CD1c-positive myeloid dendritic cell (primary cell): Measurements from ENCODE around the gene NTN5.
"Not testable (repeated sequence)": the region's sequence is repeated elsewhere in the genome, so short reads cannot be mapped to it uniquely, and the experiment has no call there.

Source experiments
- DNase-seq: peaks from one replicate; pipeline ENCODE4 v3.0.0-alpha.2; 2016; ENCODE audit errors: extremely low spot score

The NTN5 gene, protein sequence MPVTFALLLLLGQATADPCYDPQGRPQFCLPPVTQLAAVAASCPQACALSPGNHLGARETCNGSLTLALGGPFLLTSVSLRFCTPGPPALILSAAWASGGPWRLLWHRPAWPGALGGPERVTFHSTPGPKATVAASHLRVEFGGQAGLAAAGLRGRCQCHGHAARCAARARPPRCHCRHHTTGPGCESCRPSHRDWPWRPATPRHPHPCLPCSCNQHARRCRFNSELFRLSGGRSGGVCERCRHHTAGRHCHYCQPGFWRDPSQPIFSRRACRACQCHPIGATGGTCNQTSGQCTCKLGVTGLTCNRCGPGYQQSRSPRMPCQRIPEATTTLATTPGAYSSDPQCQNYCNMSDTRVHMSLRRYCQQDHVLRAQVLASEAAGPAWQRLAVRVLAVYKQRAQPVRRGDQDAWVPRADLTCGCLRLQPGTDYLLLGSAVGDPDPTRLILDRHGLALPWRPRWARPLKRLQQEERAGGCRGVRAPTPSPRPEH

DNA sequence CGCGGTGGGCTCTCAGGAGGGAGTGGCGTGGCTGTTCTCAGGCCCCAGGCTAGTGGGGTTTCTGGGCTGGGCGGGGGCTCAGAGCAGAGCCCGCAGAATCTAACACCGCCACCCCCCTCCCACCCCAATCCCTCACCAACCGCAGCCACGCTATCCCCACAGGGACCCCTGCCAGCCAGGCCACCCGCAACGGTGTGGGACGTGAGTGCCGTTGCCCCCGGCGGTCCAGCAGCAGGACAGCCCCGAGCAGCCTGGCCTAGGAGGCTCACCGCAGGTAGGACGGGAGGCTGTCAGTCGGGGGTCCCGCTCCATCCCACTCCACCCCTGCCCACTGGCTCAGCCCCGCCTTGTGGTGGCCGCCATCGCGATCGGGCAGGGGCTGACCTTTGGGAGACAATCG is at the start of gene NTN5:
Gene NTN5 (minus strand): TSS at position 24 of the 400 bp plus-strand sequence. CDS start 2,031 bp downstream, outside the sequence.
- DNase-seq = no peak

DNA sequence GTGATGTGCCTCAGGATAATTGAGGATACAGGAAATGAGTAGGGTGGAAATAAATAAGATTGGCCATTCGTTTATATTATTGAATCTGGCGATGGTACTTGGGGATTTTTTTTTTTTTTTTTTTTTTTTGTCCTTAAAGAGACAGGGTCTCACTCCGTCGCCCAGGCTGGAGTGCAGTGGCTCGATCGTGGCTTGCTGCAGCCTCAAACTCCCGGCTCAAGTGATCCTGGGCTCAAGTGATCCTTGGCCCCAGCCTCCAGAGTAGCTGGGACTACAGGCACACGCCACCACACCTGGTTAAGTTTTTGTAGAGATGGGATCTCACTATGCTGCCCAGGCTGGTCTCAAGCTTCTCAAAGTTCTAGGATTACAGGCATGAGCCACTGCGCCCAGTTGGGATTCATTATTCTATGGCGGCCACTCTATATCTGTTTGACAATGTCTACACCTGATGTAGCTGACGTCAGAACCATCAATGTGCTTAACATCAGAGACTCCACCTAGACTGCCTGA is 49.4 kb upstream of the NTN5 start:
- DNase-seq = no peak

- DNase-seq = peak; percentile 98
These were observed 47.9 kb upstream of the NTN5 start for GRCh38 chr19:48720613-48721296.

GRCh38 chr19:48720251-48720612 is 47.4 kb upstream of the NTN5 start:
- DNase-seq = no peak

GRCh38 chr19:48719263-48720171 is 46.7 kb upstream of the NTN5 start, which contains the start of gene MAMSTR:
Gene MAMSTR (minus strand): TSS chr19:48719725. CDS start chr19:48719031, 694 bp downstream.
- no peak for DNase-seq

GRCh38 chr19:48718711-48719231 is 46.0 kb upstream of the NTN5 start:
- DNase-seq = no peak

GRCh38 chr19:48718106-48718505 is 45.3 kb upstream of the NTN5 start:
- not testable (repeated sequence) for DNase-seq

- no peak for DNase-seq
These were observed 43.9 kb upstream of the NTN5 start for GRCh38 chr19:48716562-48717291.

DNA sequence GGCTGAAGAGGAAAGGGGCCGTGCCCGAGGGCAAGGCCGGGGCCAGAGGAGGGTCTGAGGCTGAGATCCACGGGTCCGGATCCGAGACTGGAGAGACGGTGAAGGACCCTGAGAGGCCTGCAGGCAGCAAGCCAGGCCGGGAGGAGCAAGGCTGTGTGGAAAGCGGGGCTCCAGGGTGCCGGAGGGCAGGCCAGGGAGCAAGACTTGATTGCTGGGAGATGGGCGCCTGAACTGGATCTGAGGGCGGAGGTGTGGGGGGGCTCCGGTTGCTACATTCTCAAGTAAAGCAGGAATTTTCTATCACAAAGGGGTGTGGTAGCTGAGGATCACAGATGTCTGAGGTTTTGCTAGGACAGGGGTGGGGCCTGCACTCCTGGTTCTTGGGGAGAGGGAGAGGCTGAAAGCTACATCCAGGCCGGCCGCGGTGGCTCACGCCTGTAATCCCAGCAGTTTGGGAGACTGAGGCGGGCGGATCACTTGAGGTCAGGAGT is 42.9 kb upstream of the NTN5 start:
- DNase-seq = no peak

DNA sequence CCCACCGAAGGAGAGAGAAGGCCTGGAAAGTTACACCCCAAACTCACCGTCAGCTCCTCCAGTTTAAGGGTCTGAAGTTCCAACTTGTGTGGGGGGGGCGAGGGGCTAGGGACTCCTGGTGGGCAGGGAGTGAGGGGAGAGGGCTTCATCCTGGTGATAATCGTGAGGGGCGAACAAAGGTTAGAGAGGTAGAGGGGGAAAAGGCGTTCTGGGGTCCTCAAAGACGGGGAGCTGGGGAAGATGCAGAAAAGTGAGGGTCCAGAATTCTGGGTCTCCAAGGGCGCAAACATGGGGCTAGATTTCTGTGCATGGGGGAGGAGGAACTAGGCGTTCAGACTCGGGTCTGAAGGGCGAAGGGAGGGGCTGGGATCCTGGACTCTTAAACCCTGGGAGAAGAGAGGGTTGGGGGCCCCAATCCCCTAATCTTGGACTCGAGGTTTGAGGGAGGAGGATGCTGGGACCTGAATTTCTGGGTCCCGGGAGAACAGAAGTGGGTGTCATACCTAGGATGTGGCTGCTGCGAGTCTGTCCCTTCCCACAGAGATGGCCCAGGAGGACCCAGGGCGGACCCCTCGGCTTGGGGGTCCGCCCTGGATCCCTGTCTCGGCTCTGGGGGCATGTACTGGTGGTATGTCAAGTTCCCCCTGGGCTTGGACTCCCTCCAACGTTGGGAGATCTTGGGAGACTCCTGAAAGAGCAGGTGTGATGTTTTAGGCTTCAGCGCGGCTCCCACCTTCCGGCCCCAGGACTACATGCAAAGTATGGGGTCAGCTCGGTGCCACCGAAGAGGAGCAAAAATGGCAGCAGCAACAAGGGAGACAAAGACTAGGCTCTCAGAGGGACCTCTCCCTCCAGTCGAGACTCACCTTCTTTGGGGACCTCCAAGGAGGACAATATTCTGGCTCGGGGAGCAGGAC is 42.2 kb upstream of the NTN5 start:
- DNase-seq = no peak

GRCh38 chr19:48713864-48714755 is 41.3 kb upstream of the NTN5 start:
- DNase-seq = peak; percentile 99

DNA sequence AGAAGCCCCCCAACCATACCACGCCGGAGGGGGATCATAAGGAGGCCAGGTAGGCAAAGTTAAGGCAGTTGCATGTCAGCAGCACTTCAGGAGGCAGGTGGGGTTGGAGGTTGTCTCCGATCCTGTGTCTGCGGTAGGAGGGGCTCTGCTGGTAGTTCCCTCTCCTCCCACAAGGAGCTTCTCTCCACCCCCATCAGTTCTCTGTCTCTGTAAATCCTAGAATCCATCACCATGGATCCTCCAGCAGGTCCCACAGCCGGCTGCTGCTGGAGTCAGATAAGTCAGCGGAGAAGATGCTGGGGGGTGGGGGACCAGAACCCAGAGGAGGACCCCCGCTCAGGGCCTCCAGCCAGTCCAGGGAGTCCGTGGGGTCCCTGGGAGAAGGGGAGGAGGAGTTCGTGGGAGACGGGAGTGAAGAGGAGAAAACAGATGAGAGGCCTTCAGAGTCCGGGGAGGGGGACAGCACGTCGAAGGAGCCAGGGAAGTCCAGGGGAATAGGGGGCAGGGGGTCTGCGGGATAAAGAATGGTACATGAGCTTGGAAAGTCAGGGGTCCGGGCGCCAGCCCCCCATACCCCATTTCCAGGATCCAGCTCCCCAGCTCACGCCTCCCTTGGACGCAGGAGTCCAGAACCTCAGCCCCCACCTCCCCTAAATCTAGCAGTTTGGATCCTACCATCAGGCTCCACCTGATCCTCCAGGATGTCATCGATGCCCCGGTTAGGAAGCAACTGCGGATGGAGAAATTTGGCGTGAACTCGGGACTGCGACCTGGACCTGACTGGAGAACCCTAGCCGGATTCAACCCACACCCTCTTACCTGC is 40.4 kb upstream of the NTN5 start:
- DNase-seq = peak; percentile 12

- DNase-seq = no peak
These were observed 38.4 kb upstream of the NTN5 start for GRCh38 chr19:48711106-48711662.

DNA sequence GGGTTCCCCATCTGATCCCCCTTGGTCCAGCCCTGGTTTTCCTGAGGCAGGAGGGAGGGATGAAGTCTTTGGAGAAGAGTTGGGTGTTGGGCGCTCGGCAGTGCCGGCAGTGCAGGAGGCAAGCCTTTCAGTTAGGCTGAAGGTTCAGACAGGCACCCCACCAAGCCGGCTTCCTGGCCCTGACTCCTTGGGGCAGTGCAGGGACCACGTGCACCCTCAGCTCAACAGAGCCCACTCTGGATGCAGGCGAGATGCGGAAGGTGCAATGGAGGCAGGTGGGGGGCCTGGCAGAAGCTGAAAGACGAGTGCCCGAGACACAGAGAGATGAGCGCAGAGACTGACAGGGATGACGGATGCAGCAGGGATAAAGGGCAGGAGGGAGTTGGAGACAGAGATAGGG is 35.7 kb upstream of the NTN5 start:
- no peak for DNase-seq

GRCh38 chr19:48705431-48705830 is 32.6 kb upstream of the NTN5 start:
- no peak for DNase-seq

DNA sequence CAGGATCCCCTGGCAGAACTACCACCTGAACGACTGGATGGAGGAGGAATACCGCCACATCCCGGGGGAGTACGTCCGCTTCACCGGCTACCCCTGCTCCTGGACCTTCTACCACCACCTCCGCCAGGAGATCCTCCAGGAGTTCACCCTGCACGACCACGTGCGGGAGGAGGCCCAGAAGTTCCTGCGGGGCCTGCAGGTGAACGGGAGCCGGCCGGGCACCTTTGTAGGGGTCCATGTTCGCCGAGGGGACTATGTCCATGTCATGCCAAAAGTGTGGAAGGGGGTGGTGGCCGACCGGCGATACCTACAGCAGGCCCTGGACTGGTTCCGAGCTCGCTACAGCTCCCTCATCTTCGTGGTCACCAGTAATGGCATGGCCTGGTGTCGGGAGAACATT is 30.5 kb upstream of the NTN5 start:
- DNase-seq = no peak

- no peak for DNase-seq
These were observed 29.9 kb upstream of the NTN5 start for GRCh38 chr19:48702701-48703100.
